NCI-H128 (cell line): ENCODE measurements around the gene RGS9.
"Not testable (repeated sequence)": the region's sequence is repeated elsewhere in the genome, so short reads cannot be mapped to it uniquely, and the experiment has no call there.

Source experiments
- DNase-seq: peaks from one replicate; lab custom pipeline; 2025; ENCODE audit not compliant: unreplicated experiment; lab: John Stamatoyannopoulos, UW

Gene RGS9

GRCh38 chr17:65180752-65181236, 43.6 kb downstream of the RGS9 start:
- DNase-seq = not testable (repeated sequence)

DNA sequence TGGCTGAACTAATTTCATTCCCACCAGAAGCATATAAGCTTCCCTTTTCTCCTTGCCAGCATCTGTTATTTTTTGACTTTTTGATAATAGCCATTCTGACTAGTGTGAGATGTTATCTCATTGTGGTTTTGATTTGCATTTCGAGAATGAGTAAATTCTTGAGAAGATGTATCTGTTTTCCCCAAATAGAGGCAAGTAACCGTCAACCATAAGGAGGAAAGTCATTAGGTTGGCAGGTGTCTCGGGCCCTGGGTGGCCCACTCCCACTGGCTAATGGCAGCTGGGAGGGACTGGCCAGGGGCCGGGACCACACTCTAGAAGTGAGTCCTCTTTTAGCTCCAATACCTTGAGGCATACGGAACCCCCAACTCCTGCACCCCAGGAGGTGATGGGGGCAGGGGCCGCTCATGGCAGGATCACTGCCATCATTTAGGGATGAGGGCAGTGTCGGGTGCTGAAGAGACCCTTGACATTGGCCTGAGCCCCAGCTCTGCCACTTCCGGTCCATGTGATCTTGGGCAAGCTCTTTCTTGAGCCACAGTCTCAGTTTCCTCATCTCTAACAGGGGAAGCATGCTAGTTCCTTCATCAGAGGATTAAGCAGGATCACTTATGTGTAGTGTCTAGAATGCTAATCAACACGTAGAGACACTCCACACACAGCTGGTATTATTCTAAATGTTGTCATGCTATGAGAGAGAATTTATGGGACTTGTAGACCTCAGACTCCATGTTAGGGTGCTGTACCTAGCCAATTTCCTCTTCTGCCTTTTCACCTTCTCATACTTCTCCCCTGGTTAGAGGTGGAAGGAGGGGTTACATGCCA, 44.3 kb downstream of the RGS9 start:
- DNase-seq = no peak

DNA sequence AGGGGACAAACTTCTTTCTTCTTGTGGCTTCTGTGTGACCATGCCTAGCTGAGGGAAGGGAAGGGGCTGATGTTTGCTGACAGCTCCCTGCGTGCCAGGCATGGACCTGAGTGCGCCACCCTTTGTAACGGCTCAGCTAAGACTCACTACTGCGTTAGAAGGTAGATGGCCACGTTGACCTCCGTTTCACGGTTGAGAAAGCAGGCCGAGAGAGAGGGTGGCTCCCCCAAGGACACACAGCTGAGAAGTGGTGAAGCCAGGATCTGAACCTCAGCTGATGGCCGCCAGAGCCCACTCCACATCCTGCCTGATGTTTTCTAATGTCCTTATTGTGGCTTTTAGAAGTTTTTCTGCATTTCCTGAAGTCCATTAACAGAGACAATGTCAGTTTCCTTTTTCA, 45.1 kb downstream of the RGS9 start:
- DNase-seq = no peak

DNA sequence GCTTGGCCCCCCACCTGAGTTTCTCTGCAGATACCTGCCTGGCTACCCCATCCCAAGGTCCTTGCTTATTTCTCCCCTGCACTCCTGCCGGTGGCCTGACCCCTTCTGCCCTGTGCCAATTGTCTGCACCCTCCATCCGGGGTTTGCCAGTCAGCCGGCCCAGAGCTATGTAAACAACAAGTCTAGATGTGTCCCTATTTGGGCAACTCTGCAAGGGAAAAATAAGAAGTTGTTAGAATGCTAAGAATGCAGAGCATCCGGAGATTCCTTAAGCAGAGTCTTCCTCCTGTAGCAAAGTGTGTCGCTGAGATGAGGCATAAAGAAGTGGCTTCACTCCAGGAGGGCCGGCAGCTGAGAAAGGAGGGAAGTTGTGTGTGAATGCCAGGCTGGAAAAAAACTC, 46.6 kb downstream of the RGS9 start:
- DNase-seq = no peak

DNA sequence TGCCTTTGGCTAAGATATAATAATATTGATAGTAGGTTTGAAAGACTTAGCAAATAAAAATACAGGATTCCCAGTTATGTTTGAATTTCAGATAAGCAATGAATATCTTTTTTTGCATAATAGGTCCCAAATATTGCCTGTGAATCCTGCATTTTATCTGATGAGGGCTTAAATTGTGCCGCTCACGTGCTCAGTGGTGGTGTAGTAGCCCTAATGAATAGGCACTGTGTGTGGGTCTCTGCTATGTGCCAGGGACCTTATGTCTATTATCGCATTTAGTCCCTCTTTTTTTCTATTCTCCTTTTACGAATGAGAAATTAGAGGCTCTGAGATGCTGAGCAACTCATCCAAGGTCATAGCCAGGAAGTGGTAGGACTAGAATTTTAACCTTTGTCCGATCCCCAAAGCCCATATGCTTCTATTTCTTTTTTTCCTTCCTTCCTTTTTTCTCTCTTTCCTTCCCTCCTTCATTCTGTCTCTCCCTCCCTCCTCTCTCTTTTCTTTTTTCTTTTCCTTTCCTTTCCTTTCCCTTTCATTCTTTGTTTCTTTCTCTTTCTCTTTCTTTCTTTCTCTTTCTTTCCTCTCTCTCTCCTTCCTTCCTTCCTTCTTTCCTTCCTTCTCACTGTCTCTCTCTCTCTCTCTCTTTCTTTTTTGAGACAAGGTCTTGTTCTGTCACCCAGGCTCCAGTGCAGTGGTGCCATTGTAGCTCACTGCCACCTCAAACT, 47.2 kb downstream of the RGS9 start:
- DNase-seq = no peak

- DNase-seq = no peak
These were observed 47.9 kb downstream of the RGS9 start for GRCh38 chr17:65185062-65185461.

GRCh38 chr17:65185668-65186382, 48.7 kb downstream of the RGS9 start:
- DNase-seq = no peak

- DNase-seq = no peak
These were observed 53.4 kb downstream of the RGS9 start for GRCh38 chr17:65190467-65191097.

DNA sequence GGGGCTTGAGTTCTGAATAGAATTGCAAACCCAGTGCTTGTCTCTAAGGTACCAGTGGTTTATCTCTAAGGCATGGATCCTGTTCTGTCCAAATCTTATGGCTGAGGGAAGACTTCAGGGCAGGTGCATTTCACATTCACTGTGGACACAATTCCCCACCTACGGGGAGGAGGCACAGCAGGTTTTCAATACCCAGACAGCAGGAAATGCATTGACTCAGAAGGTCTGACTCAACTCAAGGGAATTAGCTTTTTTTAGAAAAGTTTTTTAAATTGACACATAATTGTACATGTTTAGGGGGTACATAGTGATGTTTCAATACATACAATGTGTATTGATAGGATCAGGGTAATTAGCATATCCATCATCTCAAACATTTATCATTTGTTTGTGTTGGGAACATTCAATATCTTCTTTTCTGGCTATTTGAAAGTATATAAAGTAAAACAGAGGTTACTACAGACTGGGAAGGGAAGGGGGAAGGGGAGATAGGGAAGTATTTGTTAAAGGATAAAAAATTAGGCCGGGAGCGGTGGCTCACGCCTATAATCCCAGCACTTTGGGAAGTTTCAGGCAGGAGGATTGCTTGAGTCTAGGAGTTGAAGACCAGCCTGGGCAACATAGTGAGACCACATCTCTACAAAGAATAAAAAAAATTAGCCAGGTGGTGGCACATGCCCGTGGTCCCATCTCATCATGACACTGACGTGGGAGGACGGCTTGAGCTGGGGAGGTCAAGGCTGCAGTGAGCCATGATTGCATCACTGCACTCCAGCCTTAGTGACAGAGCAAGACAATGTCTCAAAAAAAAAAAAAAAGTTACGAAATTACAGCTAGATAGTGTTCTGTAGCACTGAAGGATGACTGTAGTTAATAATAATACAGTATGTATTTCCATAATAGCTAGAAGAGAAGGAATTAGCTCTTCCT, 54.9 kb downstream of the RGS9 start:
- no peak for DNase-seq

- no peak for DNase-seq
These were observed 56.1 kb downstream of the RGS9 start for GRCh38 chr17:65193305-65193704.

DNA sequence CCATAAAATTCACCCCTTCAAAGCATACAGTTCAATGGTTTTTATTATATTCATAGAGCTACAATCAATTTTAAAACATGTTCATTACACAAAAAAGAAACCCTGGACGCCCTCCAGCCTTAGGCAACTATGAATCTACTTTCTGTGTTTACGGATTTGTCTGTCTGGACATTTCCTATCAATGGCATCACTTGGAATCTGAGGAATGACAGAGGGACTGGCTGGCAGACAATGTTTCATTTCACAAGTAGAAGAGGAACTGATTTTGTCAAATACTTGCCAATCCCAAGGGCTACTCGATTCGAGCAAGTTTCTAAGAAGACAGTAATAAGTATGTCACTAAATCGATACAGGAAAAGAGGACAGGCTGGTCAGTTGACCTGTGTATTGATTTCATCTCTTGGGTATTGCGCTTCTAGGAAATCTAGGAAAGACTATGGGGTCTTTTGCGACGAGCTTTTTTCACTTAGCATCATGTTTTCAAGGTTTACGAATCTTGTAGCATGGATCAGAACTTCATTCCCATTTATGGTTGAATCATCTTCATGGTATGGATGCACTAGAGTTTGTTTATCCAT, 56.6 kb downstream of the RGS9 start:
- no peak for DNase-seq

GRCh38 chr17:65194670-65195334, 57.6 kb downstream of the RGS9 start:
- DNase-seq = no peak

GRCh38 chr17:65195716-65196115, 58.5 kb downstream of the RGS9 start:
- DNase-seq = no peak

GRCh38 chr17:65196617-65197016, 59.4 kb downstream of the RGS9 start:
- no peak for DNase-seq

- no peak for DNase-seq
These were observed 60.0 kb downstream of the RGS9 start for GRCh38 chr17:65197201-65197600.

- DNase-seq = no peak
These were observed 61.6 kb downstream of the RGS9 start for GRCh38 chr17:65198653-65199382.

GRCh38 chr17:65201331-65201730, 64.2 kb downstream of the RGS9 start:
- DNase-seq = no peak

DNA sequence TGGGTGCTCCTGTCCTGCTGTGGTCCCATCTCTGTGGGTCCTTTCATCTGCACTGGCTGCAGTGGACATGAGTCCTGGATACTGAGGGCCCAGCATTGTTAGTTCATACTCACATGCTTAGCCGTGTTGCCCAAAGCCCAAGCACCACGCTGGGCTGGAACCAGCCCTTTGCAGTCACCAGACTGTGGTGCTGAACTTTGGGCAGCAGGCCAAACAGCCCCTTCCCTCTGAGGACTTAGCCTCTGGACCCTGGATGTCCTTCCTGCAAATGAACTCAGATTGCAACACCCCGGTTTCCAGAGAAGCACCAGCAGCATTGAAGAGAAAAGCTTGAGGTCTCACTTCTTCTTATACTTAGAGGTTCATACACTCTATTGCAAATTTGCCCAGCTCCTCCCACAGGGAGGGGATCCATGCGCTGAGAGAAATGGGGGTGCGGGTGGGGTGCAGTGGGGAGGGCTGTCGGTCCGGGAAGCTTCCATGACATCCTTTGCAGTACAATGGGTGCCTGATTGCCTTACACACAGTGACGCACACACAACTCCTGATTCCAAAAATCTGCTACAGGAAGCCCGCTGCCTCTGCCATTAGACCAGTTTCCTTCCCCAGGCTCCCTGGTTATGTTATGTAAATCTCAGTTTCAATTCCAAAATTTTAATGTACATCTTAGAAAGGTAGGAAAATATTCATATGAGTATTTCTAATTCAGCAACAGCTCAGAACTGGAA, 65.8 kb downstream of the RGS9 start:
- DNase-seq = no peak
